Measurements from ENCODE around the gene ELP5. TPM values are rescaled to one million over a fixed set of nuclear protein-coding genes. Genes with fewer than 3 reads are reported as not detected.
A peak's percentile ranks its signal among the peaks of the same experiment; 100 is the strongest.

Gene ELP5
- total RNA-seq, 1 donor from 2014 or later = 20.0 TPM

GRCh38 chr17:7207120-7208001, 44.7 kb upstream of the ELP5 start:
- FAIRE-seq (no peak), DNase-seq (ENCODE audit: low read depth) (no peak)

DNA sequence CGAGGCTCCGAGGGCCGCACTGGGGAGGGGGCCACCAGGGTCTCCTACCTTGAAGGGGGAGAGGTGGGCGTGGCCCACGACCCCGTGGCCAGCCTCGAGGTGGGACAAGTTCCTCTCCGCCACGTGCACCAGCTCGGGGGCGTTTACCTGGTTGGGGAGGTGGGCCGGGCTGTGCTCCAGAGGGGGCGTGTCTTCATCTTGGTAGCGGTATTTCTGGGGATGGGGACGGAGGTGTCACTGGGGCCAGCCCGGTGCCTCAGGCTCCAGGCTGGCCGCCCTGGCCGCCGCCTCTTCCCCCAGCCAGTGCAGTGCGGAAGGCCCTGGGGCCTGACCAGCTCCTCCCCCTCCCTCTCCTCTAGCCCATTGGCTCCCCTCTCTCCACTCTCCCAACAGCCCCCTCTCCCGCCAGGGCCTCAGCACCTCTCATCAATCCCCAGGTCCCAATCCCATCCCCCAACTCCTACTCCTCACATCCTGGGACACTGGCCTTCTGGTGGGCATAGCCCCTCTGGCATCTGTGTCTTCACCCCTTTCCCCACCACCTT, 43.9 kb upstream of the ELP5 start:
- TF ChIP-seq, protein P1, sequence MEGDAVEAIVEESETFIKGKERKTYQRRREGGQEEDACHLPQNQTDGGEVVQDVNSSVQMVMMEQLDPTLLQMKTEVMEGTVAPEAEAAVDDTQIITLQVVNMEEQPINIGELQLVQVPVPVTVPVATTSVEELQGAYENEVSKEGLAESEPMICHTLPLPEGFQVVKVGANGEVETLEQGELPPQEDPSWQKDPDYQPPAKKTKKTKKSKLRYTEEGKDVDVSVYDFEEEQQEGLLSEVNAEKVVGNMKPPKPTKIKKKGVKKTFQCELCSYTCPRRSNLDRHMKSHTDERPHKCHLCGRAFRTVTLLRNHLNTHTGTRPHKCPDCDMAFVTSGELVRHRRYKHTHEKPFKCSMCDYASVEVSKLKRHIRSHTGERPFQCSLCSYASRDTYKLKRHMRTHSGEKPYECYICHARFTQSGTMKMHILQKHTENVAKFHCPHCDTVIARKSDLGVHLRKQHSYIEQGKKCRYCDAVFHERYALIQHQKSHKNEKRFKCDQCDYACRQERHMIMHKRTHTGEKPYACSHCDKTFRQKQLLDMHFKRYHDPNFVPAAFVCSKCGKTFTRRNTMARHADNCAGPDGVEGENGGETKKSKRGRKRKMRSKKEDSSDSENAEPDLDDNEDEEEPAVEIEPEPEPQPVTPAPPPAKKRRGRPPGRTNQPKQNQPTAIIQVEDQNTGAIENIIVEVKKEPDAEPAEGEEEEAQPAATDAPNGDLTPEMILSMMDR (IDR thresholded peaks at IDR 0.05; ENCODE audit: insufficient read depth, low read length, severe bottlenecking) = no peak
- H3K36me3 ChIP-seq (ENCODE audit: control insufficient read depth, insufficient read depth, low read length) = no peaks in the 10 kb centered on the region
- DNase-seq (ENCODE audit: low read depth) (no peak), FAIRE-seq (no peak)
- no peak overlapping the region for H3K4me3 ChIP-seq (ENCODE audit: low read depth, low read length)
- H3K27me3 ChIP-seq (ENCODE audit: control insufficient read depth, insufficient read depth, low read length) = no peaks in the 10 kb centered on the region

More at GRCh38 chr17:7207120-7208001, 44.7 kb upstream of the ELP5 start:
- TF ChIP-seq, protein P1 (IDR thresholded peaks at IDR 0.05; ENCODE audit: insufficient read depth, low read length, severe bottlenecking) = no peak
- no peaks in the 10 kb centered on the region for H3K27me3 ChIP-seq (ENCODE audit: control insufficient read depth, insufficient read depth, low read length)
- no peak overlapping the region for H3K4me3 ChIP-seq (ENCODE audit: low read depth, low read length)
- no peaks in the 10 kb centered on the region for H3K36me3 ChIP-seq (ENCODE audit: control insufficient read depth, insufficient read depth, low read length)

DNA sequence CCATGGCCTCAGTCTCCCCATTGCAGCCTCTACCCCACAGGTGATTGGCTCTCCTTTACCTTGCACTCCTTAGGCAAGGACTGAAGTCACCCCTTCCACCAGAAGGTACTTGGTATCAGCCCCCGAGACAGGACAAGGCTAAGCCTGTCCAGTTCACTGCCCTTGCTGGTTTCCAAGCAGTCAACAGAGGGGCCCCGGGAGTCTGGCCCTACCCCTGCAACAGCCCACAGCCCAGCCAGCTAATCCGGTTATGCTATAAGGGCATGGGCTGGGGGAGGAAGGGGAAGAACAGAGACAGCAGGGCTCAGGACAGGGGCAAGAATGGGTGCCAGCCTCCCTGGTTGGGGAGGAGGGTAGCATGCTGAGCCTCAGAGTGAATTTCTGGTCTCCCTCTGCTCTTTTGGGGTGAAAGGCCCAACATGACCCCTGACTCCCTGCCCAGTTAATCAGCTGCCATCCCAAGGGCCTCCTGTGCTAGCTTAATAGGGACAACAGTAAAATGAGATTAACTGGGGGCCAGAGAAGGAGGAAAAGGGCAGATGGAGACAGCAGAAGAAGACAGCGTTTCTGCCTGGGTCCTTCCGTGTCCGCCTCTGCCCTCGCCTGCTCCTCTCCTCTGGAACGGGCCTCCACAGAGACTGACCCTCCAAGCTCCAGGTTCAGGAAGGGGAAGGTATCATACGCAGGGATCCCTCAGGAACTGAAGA, 43.1 kb upstream of the ELP5 start:
- no peak for DNase-seq (ENCODE audit: low read depth)
- TF ChIP-seq, protein P1 (IDR thresholded peaks at IDR 0.05; ENCODE audit: insufficient read depth, low read length, severe bottlenecking) = no peak
- H3K27me3 ChIP-seq (ENCODE audit: control insufficient read depth, insufficient read depth, low read length) = no peaks in the 10 kb centered on the region
- no peaks in the 10 kb centered on the region for H3K36me3 ChIP-seq (ENCODE audit: control insufficient read depth, insufficient read depth, low read length)
- FAIRE-seq = no peak
- no peak overlapping the region for H3K4me3 ChIP-seq (ENCODE audit: low read depth, low read length)

DNA sequence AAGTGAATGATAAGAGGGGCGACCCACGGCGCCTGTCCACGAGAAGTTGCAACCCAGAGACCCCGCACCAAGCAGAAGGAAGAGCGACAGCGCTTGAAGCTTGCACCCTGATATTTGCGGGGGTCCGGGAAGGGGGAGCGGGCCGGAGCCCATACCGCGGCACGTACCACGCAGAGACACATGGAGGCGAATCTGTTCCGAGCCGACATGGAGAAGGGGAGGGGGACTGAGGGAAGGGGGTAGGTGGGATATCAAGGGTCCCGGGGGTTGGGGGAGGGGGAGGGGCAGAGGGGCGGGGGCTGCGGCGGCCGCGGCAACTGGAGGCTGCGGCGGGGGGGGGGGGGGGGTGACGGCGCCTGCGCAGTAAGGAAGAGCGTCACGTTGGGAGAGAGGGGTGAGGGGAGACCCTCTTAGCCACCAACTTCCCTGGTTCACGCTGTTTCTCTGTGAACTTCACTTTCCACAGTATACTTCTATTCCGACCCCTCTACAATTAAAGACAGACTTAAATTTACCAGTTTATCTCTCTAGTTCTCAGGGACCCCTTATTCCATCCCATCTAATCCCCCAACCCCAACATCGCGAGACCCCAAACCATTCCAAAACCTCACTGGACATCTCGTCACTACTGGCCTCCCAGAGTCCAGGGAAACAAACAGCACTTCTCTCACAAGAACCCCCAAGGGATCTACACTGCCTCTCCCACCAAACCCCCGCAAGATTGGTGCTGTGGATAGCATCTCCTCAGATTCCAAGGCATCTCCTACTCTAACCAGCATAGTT, 40.3 kb upstream of the ELP5 start:
- DNase-seq (ENCODE audit: low read depth) (no peak), FAIRE-seq (no peak)
- Histone ChIP-seq H3K4me3 (ENCODE audit: low read depth, low read length) (no peak overlapping the region), H3K36me3 (ENCODE audit: control insufficient read depth, insufficient read depth, low read length) (no peaks in the 10 kb centered on the region), H3K27me3 (ENCODE audit: control insufficient read depth, insufficient read depth, low read length) (no peaks in the 10 kb centered on the region)
- TF ChIP-seq, protein P1 (IDR thresholded peaks at IDR 0.05; ENCODE audit: insufficient read depth, low read length, severe bottlenecking) = no peak

- Histone ChIP-seq H3K4me3 (ENCODE audit: low read depth, low read length) (peak overlapping the region; percentile 31), H3K36me3 (ENCODE audit: control insufficient read depth, insufficient read depth, low read length) (no peaks in the 10 kb centered on the region), H3K27me3 (ENCODE audit: control insufficient read depth, insufficient read depth, low read length) (no peaks in the 10 kb centered on the region)
- DNase-seq (ENCODE audit: low read depth) (peak; percentile 69), FAIRE-seq (no peak)
- TF ChIP-seq, protein P1 (IDR thresholded peaks at IDR 0.05; ENCODE audit: insufficient read depth, low read length, severe bottlenecking) = peak; percentile 47
These were observed 38.1 kb upstream of the ELP5 start for GRCh38 chr17:7213895-7214299.
